NOMO-1 treated with dmso at 0.1 percent for 144 hours (cell line): Measurements from ENCODE around the gene PKMYT1.

Source experiments
- DNase-seq: peaks from one replicate; lab custom pipeline; 2025; ENCODE audit not compliant: unreplicated experiment; lab: John Stamatoyannopoulos, UW

PKMYT1 gene

DNA sequence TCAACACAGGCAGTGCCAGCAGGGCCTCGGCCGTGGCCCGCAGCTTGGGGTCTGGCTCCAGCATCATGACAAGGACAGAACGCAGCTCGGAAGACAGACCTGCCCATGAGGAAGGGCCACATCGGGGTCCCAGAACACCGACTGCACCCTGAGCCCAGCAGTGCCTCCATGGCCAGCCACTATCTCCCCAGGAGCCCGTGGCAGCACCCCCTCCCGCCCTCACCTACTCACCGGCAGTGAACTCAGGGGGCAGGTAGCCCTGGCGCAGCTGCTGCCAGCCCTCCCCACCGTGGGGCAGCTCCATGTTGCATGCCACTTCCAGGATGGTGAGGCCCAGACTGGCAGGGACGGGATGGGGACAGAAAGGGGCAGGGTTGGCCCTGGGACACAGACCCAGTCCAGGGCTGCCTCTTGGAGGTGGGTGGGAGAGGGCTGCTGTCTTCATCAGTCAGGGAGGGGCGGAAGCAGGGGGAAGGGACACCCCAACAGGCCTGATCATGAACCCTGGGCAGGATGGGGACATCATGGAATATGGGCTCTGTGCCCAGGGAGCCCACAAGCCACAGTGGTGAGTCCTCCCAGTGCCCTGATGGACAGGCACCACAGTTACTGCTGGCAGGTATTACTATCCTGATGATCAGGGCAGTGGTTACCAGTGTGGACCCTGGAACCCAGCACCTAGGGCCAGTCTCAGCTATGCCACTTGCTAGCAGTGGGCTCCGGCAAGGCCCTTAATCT is 5.8 kb downstream of the PKMYT1 start:
- DNase-seq = no peak

DNA sequence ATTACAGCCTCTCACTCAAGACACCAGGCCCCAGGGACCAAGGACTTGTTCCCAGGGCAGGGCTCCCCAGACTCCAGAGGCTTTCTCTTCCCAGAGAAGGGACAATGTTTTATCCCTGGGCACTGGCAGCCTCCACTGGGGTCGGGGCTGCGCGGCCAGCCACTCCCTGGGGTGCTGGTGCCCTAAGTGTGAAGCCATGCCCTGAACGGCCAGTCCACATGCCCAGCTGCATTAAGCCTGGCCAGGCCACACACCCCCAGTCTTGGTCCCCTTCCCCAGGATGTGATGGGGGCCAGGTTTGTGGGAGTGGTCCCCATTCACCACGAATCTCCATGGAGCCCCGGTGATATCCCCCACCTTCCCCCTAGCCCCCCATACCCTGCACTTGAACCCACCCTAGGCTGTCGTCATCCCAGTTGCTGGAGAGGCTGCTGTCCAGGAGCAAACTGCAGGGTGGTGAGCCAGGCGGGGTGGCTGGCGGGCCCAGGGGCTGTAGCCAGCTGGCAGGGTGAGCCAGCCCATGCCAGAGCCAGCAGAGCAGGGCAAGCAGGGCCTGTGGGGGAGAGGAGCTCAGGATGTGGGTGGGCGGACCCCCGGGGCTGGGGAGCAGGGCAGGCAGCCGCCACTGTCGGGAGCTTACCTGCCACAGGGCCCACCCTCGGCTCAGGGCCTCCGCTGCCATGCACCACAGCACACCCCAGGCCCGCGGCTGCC is 6.5 kb downstream of the PKMYT1 start:
- no peak for DNase-seq

DNA sequence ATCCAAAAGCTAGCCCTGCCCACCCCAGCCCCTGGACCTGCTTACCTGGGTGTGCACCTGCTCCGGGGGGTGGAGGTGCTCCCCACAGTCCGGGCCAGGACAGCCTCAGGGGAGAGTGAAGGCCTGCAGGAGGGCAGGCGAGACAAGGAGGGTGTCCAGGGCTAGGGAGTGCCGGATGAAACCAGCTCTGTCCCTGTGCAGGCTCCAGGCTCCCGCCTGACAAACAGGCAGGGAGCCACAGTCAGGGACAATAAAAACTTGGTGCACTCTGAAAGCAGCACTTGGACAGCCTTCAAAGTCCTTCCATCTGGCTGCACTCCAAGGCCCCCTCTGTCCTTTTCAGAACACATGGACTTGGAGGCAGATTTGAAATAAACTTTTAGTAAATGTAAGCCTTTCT is 7.2 kb downstream of the PKMYT1 start:
- DNase-seq = no peak

DNA sequence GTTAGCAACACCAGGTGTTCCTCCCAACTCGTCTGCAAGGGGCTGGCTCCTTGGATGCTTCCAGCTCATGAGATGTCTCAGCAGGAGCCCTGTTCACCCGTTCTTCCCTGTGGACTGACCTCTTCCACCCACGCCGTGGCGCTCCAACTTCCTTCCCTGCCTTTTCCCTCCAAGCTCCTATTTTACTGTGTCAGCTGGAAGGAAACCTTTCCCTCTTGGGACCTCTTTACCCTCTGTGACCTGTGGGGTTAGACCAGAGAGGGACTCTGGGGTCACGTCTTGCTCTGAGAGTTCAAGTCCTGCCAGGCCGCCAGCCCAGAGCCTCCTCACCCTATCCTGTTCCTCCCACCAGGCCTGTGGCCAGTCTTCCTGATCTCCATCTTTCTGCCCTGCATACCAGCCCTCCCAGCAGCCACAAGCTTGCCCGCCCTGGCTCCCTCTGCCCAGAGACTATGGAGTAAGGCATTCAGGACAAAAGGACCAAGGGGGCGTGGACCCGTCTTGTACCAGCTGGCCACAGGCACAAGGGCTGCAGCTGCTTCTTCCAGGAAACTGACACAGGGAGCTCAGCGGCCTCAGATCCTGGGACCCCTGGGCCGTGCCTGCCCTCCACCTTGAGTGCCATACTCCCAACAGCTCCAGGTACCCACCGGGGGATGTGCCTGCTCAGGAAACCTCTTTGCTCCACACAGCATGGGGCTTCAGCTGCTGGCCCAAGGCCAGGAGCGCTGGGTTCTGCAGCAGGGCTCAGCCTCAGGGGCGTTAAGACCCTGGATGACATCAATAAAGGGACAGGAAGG is 8.1 kb downstream of the PKMYT1 start:
- DNase-seq = no peak

DNA sequence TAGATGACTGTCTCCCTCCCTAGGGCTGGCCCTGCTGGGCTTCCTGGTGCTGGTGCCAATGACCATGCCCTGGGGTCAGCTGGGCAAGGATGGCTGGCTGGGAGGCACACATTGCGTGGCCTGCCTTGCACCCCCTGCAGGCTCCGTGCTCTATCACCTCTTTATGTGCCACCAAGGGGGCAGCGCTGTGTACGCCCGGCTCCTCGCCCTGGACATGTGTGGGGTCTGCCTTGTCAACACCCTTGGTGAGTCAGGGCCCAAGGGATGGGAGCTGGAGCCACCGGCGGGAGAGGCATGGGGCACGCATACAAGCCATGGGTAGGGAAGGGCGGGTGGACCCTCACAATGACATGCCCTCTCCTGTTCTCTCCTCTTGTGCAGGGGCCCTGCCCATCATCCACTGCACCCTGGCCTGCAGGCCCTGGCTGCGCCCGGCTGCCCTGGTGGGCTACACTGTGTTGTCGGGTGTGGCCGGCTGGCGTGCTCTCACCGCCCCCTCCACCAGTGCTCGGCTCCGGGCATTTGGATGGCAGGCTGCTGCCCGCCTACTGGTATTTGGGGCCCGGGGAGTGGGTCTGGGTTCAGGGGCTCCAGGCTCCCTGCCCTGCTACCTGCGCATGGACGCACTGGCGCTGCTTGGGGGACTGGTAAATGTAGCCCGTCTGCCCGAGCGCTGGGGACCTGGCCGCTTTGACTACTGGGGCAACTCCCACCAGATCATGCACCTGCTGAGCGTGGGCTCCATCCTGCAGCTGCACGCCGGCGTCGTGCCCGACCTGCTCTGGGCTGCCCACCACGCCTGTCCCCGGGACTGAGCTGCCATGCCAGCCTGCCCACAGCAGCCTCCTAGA is 8.9 kb downstream of the PKMYT1 start:
- no peak for DNase-seq

DNA sequence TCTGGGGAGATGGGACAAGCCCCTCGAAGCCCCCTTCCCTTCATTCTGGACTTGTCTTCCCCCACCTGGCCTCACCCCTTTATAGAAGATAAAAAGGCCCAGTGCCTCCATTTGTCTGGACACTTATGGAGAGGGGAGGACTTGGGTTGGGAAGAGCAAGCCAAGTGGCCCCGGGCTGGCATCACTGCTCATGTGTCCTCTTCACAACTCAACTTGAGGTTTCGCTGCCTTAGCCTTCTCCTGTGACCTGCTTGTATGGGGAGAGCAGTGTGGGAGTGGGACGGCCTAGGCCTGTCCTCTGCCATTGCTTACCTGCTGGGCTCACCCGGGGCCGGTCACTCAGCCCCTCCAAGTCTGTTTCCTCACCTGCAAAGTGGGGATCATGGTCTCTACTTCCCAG is 9.7 kb downstream of the PKMYT1 start:
- DNase-seq = no peak

DNA sequence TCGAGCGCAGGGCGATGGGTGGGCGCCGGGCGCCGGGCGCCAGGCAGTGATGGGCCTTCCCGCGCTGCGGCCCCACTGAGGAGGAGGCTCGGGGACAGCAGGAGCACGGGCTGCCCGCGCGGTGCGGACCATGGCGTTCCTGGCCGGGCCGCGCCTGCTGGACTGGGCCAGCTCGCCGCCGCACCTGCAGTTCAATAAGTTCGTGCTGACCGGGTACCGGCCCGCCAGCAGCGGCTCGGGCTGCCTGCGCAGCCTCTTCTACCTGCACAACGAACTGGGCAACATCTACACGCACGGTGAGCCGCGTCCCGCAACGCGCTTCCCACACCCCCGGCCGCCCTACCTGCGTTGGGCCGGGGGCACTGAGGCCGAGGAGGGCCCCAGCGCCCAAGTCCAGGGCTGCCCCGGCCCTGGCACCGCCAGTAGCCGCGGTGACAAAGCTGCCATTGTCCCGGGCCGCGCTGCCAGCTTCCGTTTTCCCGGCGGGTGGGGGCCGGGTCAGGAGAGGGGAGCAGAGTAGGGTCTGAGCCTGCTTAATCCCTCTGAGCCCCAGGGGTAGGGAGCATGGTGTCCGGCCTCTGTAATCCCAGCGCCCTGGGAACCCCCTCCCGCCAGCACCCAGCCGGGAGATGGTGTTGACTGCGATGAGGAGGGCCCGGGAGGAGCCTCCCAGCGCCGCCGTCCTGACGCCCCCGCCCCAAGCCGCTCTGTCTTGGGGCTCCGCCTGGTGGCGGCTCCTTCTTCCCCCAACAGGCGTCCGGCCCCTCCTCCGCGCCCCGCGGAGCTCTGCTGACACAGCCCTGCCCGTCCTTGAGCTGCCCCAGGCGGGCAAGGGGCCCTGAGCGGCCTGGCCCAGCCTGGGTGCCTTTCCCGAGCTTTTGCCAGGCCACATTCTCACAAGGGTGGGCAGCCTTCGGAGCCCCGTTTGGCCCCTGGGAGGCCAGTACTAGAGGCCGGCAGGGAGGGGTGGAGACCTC is 10.4 kb downstream of the PKMYT1 start:
- DNase-seq = peak; percentile 45

DNA sequence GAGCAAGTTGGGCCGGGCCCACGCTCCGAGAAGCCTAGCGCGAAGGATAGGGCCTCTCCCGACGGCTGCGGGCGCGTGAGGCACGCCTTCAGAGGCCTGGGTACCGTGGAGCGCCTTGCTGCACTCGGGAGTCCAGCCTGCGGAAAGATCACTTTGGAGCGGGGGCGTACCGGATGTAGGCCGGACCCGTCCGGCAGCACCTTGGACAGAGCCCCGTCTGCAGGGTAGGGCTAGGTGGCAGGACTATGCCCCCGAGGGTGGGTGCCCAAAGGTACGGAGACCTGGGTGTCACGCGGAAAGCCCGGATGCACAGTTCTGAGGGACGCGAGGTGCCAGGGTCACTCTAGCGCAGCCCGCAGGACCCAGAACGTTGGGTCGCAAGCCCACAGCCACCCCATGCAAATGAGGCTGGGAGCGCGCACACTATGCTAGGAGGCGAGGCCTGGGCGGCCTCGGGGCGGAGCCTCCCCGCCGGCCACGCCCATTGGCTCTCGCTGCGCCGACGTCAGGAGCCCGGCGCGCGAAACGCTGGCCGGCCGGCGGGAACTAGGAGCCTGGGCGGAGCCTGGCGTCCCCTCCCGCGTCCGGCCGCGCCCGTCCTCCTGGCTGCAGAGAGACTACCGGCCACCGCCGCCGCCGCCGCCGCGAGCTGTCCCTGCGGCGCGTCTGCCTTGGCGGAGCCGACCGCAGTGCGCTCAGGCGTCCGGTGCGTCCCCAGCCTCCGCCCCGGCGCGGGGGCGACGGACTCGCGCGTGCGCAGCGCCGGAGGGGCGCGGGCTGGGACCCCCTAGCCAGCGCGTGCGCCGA is 11.3 kb downstream of the PKMYT1 start, which contains the start of gene PAQR4:
PAQR4 (plus strand) TSS at position 611 of the 807 bp plus-strand sequence. CDS start 327 bp downstream, outside the sequence.
- DNase-seq = peak; percentile 92

DNA sequence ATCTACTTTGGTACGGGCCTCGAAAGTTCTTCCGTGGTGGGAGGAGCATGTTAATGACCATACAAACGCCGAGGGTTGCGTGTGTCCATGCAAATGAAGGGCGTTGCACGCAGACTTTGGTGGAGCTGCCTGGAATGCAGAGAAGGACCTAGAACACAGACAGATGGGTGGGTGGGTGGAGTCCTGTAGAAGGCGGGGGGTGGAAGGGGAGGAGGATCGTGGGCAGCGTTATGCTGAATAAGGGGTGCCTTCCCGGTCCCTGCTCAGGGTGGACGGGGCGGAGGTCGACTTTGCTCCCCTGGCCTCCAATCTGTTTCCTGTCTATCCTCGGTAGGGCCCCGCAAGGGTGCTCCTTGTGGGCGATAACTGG is 11.9 kb downstream of the PKMYT1 start:
- DNase-seq = peak; percentile 61

DNA sequence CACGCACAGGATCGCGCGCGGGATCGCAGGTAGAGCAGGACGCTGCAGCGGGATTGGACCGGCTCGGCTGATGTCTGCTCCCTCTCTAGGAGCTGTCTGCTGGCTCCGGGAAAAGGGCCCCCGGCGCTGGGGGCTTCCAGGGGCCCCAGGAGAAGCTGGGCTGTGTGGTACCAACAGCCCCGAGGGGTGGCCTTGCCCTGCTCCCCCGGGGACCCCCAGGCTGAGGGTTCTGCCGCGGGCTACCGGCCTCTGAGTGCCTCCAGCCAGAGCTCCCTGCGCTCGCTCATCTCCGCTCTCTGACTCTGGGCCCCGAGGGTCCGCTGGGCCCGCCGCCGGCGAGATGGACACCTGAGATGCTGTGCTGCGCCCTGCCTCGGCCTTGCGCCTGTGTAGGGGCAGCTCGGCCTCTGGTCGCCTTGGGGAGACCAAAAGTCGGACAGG is 12.5 kb downstream of the PKMYT1 start:
- no peak for DNase-seq

DNA sequence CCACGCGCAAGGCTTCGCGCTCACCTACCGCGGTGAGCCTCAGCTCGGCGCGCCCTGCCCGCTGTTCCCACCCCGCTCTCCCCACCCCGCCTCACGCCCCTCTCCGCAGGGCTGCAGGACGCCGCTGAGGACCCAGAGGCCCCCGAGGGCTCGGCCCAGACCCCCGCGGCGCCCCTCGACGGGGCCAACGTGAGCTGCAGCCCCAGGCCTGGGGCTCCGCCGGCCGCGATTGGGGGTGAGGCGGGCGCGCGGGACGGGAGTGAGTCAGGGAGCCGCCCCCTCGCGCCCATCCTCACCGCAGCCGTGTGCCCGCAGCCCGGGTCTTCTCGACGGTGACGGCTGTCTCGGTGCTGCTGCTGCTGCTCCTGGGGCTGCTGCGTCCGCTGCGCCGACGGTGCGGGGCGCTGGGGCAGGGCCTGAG is 13.0 kb downstream of the PKMYT1 start:
- DNase-seq = no peak

DNA sequence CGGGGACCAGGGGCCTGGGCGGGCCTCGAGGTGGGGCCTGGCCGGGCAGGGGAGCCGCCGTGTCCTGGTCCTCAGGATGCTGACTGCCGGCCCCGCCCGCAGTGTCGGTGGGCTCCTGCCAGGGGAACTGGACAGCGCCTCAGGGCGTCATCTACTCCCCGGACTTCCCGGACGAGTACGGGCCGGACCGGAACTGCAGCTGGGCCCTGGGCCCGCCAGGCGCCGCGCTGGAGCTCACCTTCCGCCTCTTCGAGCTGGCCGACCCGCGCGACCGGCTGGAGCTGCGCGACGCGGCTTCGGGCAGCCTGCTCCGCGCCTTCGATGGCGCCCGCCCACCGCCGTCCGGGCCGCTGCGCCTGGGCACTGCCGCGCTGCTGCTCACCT is 13.4 kb downstream of the PKMYT1 start:
- DNase-seq = no peak

DNA sequence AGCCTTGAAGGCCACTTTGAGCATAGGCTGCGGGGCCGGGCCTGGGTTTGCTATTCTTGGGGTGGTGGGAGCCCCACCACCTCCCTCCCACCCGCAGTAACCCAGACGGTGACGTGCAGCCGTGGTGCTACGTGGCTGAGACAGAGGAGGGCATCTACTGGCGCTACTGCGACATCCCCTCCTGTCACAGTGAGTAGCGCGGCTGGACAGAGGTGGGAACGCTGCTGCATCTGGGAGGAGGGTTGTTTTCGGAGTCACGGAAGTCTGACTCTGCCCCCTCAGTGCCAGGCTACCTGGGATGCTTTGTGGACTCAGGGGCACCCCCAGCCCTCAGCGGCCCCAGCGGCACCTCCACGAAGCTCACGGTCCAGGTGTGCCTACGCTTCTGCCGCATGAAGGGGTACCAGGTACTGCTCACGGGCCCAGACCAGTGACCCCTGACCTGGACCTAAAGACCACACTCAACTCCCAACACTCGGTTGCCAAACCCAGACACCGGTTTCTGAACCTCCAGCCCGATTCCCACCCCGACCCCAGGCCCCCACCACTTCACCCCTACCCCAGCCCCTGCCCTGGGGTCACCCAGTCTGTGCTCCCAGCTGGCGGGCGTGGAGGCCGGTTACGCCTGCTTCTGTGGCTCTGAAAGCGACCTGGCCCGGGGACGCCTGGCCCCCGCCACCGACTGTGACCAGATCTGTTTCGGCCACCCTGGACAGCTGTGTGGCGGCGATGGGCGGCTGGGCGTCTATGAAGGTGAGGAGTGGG is 14.0 kb downstream of the PKMYT1 start:
- DNase-seq = no peak

DNA sequence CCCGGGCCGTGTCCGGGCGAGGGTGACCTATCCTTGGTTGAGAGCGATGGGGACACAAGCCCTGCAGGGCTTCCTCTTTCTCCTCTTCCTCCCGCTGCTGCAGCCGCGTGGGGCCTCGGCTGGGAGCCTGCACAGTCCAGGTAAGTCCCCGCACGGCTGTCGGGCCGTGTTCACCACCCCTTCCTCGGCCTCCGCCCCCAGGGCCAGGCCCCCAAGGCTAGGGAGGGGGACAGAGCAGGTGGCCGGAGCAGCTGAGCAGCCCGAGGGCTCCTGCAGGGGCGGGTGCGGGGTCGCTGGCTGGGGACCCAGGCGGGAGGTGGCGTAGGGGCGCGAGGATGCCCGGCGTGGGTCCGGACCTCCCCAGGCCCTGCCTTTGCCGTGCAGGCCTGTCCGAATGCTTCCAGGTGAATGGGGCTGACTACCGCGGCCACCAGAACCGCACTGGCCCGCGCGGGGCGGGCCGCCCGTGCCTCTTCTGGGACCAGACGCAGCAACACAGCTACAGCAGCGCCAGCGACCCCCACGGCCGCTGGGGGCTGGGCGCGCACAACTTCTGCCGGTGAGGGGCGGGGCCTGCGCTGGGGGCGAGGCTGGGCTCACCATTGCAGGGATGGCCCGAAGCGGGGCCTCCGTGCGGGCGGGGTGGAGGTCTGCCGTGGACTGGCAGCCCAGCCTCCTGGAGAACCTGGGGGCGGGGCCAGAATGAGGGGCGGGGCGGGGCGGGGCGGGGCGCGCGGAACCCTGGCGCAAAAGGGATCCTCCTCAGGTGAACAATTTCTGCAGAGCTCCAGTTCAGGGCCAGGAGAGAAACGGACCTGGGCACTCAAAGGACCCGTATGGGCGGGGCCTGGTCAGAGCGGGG is 15.5 kb downstream of the PKMYT1 start:
- peak; percentile 81 for DNase-seq

DNA sequence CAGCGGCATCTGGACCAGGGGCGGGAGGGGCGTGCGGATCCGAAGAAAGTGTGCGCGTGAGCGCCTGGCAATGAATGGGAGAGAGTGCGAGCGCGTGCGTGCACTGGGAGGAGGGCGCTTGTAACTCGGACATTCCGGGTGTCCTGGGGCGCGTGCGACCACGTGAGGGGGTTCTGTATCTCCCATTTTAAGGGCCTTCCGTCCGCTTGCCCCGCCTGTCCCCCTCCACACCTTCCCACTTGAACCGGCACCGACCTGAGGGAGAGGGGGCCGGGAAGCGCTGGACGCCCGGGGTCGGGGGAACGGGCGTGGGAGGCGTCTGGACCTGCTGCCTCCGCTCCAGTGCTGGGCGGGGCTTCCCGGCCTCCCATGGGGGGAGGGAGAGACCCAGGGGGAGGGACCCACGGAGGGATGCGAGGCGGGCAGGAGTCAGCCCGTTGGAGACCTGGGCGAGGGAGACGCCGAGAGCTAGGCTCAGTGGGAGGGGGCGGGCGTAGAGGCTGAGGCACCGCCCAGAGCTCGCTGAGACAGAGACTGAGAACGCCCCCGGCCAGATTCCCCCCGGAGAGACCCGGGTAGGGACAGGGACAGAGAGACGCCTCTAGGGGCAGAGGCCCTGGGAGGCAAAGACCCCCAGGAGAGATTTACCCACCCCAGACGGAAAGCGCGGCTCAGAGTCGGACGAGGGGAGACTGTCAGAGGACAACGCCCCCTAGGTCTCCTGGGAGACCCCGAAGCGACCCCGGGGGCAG is 16.3 kb downstream of the PKMYT1 start, which contains the start of gene KREMEN2:
KREMEN2 (plus strand) TSS at position 553 of the 752 bp plus-strand sequence. CDS start 246 bp downstream, outside the sequence.
- DNase-seq = no peak

DNA sequence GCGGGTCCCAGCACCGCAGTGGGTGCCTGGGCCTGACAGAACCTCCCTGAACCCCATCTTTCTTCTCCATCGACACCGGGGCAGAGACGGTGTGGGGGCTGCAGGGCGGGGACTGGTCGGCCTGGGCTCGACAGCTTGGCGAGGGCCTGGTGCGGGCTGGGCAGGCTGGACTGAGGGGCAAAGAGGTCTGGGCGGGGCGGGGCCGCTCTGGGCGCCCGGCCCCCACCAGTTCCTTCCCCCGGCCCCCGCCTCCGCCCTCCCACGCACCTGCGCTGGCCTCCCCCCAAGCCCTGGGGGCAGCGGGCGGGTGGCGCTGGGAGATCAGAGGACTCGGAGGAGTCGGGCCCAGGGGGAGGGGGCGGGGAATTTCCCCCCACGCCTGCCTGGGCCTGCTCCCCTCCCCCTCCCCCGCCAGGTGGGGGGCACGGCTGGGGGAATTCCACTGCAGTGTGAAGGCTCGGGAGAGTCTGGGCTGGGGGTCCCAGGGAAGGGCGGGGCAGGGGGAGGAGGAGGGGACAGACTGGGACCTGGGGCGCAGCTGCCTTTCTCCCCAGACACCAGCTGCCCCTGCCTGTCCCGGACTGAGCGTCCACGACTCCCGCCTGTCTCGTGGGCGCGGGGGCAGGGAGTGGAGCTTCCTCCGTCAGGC is 17.0 kb downstream of the PKMYT1 start:
- DNase-seq = no peak
